Fibroblast of pulmonary artery (primary cell): Measurements from ENCODE around the gene MAPK9.
A peak's percentile ranks its signal among the peaks of the same experiment; 100 is the strongest.

Experiments
- DNase-seq: peaks from one replicate; pipeline ENCODE4 v3.0.0-alpha.2; 2010; ENCODE audit warnings: low read depth
- H3K4me3 ChIP-seq: replicated peaks from 2 replicates; pipeline ENCODE4 v1.5.1; 2011; ENCODE audit warnings: low read depth, mild to moderate bottlenecking, control low read depth, low read length, moderate library complexity
- TF ChIP-seq, protein P1 (sequence below): IDR thresholded peaks from 2 replicates; pipeline ENCODE4 v1.5.1; 2011; ENCODE audit warnings: mild to moderate bottlenecking, control low read depth, low read length, inconsistent platforms; ENCODE audit errors: missing control alignments

The MAPK9 gene

DNA sequence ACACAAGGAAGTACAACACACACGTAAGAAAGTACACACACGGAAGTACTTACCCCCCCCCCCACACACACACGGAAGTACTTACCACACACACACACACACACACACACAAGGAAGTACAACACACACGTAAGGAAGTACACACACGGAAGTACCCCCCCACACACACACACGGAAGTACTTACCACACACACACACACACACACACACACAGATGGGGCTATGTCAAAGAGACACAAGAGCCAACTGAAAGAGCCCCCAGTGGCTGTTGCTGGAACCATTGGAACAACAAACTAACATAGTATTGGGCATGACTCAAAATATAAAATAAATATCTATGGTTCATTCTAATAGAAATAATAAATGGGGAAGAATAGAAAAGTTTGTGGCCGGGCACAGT lies 4.9 kb upstream of the MAPK9 start:
- DNase-seq: no peak
- TF ChIP-seq, protein P1, sequence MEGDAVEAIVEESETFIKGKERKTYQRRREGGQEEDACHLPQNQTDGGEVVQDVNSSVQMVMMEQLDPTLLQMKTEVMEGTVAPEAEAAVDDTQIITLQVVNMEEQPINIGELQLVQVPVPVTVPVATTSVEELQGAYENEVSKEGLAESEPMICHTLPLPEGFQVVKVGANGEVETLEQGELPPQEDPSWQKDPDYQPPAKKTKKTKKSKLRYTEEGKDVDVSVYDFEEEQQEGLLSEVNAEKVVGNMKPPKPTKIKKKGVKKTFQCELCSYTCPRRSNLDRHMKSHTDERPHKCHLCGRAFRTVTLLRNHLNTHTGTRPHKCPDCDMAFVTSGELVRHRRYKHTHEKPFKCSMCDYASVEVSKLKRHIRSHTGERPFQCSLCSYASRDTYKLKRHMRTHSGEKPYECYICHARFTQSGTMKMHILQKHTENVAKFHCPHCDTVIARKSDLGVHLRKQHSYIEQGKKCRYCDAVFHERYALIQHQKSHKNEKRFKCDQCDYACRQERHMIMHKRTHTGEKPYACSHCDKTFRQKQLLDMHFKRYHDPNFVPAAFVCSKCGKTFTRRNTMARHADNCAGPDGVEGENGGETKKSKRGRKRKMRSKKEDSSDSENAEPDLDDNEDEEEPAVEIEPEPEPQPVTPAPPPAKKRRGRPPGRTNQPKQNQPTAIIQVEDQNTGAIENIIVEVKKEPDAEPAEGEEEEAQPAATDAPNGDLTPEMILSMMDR: no peak
- no peak overlapping the region for H3K4me3 ChIP-seq

DNA sequence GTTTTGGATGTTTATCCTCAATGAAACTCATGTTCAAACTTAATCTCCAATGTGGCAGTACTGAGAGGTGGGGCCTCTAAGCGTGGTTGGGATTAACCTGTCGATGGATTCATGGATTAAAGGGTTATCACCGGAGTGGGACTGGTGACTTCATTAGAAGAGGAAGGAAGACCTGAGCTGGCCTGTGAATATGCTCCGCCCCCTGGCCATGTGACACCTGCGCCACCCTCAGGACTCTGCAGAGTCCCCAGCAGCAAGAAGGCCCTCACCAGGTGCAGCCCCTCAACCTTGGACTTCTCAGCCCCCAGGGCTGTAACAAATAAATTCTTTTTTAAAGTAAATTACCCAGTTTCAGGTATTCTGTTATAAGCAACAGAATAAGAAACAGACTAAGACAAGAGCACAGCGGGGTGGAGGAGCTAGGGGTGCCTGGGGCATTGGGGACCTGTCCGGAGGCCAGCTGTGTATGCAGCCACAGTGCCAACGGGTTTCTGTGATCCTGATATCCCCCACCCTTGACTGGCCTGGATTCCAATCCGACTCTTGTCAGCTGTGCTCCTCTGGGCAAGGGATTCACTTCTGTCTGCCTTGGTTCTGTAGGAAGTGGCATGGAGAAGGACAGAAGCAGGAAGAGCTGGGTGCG lies 3.2 kb upstream of the MAPK9 start:
- no peak for DNase-seq
- no peak overlapping the region for H3K4me3 ChIP-seq
- TF ChIP-seq, protein P1: no peak

GRCh38 chr5:180294411-180294810 lies 2.5 kb upstream of the MAPK9 start:
- TF ChIP-seq, protein P1: no peak
- DNase-seq: no peak

DNA sequence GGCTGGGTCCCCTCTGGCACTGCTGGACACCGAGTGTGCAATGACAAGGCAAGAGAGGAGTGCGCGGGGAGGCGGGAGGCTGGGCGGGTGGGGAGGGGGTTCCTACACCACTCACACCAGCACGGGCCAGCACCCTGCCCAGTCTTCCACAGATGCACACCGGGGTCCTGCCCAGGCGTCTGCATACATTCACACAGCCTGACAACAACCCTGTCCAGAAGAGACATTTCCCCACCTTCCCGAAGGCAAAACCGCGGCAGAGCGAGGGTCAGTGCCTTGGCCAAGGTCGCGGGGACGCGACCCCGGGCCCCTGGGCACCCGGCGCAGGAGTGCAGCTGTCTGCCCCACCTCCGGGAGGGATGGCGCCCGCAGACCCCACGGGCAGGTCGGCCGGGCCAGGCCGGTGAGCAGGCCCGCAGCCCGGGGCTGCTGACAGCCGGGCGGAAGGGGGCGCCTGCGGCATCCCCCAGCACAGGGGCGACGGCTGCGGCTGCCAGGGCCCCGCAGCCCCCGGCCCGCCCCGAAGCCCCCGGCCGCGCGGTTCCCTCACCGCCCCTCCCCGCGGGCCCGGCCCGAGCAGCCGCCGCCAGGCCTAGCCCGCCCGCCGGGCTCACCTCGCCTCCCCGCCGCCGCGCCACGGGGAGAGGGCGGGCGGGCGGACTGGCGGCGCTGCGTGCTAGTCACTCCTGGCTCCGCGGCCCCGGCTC lies 496 bp downstream of the MAPK9 start:
- DNase-seq: no peak
- TF ChIP-seq, protein P1: no peak
- H3K4me3 ChIP-seq: peak overlapping the region; percentile 71

More at GRCh38 chr5:180294411-180294810, 2.5 kb upstream of the MAPK9 start:
- no peak overlapping the region for H3K4me3 ChIP-seq

- peak overlapping the region; percentile 71 for H3K4me3 ChIP-seq
- DNase-seq: no peak
- TF ChIP-seq, protein P1: no peak
These were observed 1.2 kb downstream of the MAPK9 start for GRCh38 chr5:180290568-180291233.

GRCh38 chr5:180289966-180290365 lies 1.9 kb downstream of the MAPK9 start:
- TF ChIP-seq, protein P1: no peak
- DNase-seq: no peak
- no peak overlapping the region for H3K4me3 ChIP-seq
